Liver (tissue), 9 donors: ENCODE measurements around the gene GCNA. TPM values are rescaled to one million over a fixed set of nuclear protein-coding genes. Genes with fewer than 3 reads are reported as not detected.
"Not testable (repeated sequence)": the region's sequence is repeated elsewhere in the genome, so short reads cannot be mapped to it uniquely, and the experiment has no call there.

ENCODE experiments used
- DNase-seq: peaks from one replicate; pipeline ENCODE4 v3.0.0-alpha.2; 2017; ENCODE audit warnings: low spot score
- H3K27ac ChIP-seq, 2 donors: one replicate each; pipeline ENCODE4 v1.7.0; 2013; ENCODE audit warnings: inconsistent platforms in 2 of 2, low read length in 2 of 2, control low read depth in 1 of 2, low read depth in 1 of 2, mild to moderate bottlenecking in 1 of 2
- H3K27me3 ChIP-seq, 4 donors: one replicate each; pipeline versions ENCODE4 v1.6.1 to v1.7.0; 2013; ENCODE audit warnings: low read length in 3 of 4, inconsistent platforms in 1 of 4, mild to moderate bottlenecking in 1 of 4, moderate library complexity in 1 of 4; ENCODE audit not compliant: control insufficient read depth in 4 of 4, insufficient read depth in 4 of 4
- H3K36me3 ChIP-seq, 4 donors: one replicate each; pipeline versions ENCODE4 v1.6.1 to v1.7.0; 2013; ENCODE audit warnings: low read length in 3 of 4, mild to moderate bottlenecking in 3 of 4, low read depth in 1 of 4, moderate library complexity in 1 of 4; ENCODE audit not compliant: control insufficient read depth in 4 of 4, insufficient read depth in 3 of 4
- H3K4me1 ChIP-seq, 4 donors: one replicate each; pipeline versions ENCODE4 v1.6.1 to v1.7.0; 2013; ENCODE audit warnings: low read length in 3 of 4, mild to moderate bottlenecking in 3 of 4, moderate library complexity in 1 of 4; ENCODE audit not compliant: control insufficient read depth in 4 of 4, insufficient read depth in 4 of 4
- H3K4me3 ChIP-seq, 3 donors: one replicate each; pipeline versions ENCODE4 v1.6.1 to v1.7.0; 2013; ENCODE audit warnings: low read length in 3 of 3, control low read depth in 1 of 3, low read depth in 1 of 3, mild to moderate bottlenecking in 1 of 3
- H3K9ac ChIP-seq, 2 donors: one replicate each; pipeline ENCODE4 v1.7.0; 2013; ENCODE audit warnings: low read length in 2 of 2, mild to moderate bottlenecking in 2 of 2, moderate library complexity in 2 of 2, control low read depth in 1 of 2, low read depth in 1 of 2
- H3K9me3 ChIP-seq, 4 donors: one replicate each; pipeline versions ENCODE4 v1.6.1 to v1.7.0; 2013; ENCODE audit warnings: low read length in 3 of 4; ENCODE audit not compliant: control insufficient read depth in 4 of 4
- ATF3 ChIP-seq: IDR thresholded peaks from 2 replicates; pipeline ENCODE4 v1.6.1; 2016; ENCODE audit warnings: antibody characterized with exemption
- CTCF ChIP-seq: fragments of 150-350 bp; IDR thresholded peaks from 2 replicates; pipeline ENCODE4 v1.5.1; 2017; ENCODE audit warnings: improper control_type of control experiment, low read depth, low read length; ENCODE audit not compliant: missing input control
- EGR1 ChIP-seq, 2 donors: IDR thresholded peaks; 2 replicates each; pipeline ENCODE4 v1.6.1; 2016 to 2018; ENCODE audit warnings: antibody characterized with exemption in 2 of 2, low read depth in 2 of 2
- FOXA1 ChIP-seq: IDR thresholded peaks from 2 replicates; pipeline ENCODE4 v1.6.1; 2016; ENCODE audit warnings: antibody characterized with exemption
- FOXA2 ChIP-seq: IDR thresholded peaks from 2 replicates; pipeline ENCODE4 v1.6.1; 2016; ENCODE audit warnings: antibody characterized with exemption
- HNF4A ChIP-seq, 2 donors: conservative IDR thresholded peaks; 2 replicates each; pipeline ENCODE4 v1.6.1; 2016; ENCODE audit warnings: antibody characterized with exemption in 2 of 2, mild to moderate bottlenecking in 2 of 2
- HNF4G ChIP-seq: IDR thresholded peaks from 2 replicates; pipeline ENCODE4 v1.6.1; 2016; ENCODE audit warnings: antibody characterized with exemption
- JUND ChIP-seq, 2 donors: IDR thresholded peaks; 2 replicates each; pipeline ENCODE4 v1.6.1; 2016; ENCODE audit warnings: antibody characterized with exemption in 2 of 2
- MAX ChIP-seq: IDR thresholded peaks from 2 replicates; pipeline ENCODE4 v1.6.1; 2016; ENCODE audit warnings: antibody characterized with exemption
- NR2F2 ChIP-seq: IDR thresholded peaks from 2 replicates; pipeline ENCODE4 v1.6.1; 2016; ENCODE audit warnings: antibody characterized with exemption
- RAD21 ChIP-seq, 2 donors: IDR thresholded peaks; 2 replicates each; pipeline ENCODE4 v1.6.1; 2016; ENCODE audit warnings: antibody characterized with exemption in 2 of 2, mild to moderate bottlenecking in 2 of 2
- REST ChIP-seq: IDR thresholded peaks from 2 replicates; pipeline ENCODE4 v1.6.1; 2016; ENCODE audit warnings: antibody characterized with exemption, mild to moderate bottlenecking
- RXRA ChIP-seq, 2 donors: IDR thresholded peaks; 2 replicates each; pipeline ENCODE4 v1.6.1; 2017 to 2018; ENCODE audit warnings: antibody characterized with exemption in 2 of 2, mild to moderate bottlenecking in 1 of 2
- SP1 ChIP-seq: IDR thresholded peaks from 2 replicates; pipeline ENCODE4 v1.6.1; 2018; ENCODE audit warnings: antibody characterized with exemption, mild to moderate bottlenecking
- TAF1 ChIP-seq: conservative IDR thresholded peaks from 2 replicates; pipeline ENCODE4 v1.6.1; 2016; ENCODE audit warnings: antibody characterized with exemption, mild to moderate bottlenecking
- YY1 ChIP-seq: IDR thresholded peaks from 2 replicates; pipeline ENCODE4 v1.6.1; 2016; ENCODE audit warnings: antibody characterized with exemption, mild to moderate bottlenecking
- ZBTB33 ChIP-seq: IDR thresholded peaks from 2 replicates; pipeline ENCODE4 v1.6.1; 2016; ENCODE audit warnings: antibody characterized with exemption
- WGBS: extraction: QIAGEN DNeasy Blood & Tissue Kit; methylation state at CpG from one replicate; pipeline ENCODE4 v1.1.7; 2013; 5-methylcytosine and 5-hydroxymethylcytosine counted together
- polyA plus RNA-seq, 2 donors: library from polyadenylated mRNA; stranded (reverse) in 1 of 2; unstranded in 1 of 2; fragments of 200-250 nt in 1 of 2; fragments of >200 nt in 1 of 2; fragmentation: Nextera tagmentation in 1 of 2; extraction: Ambion mirVana in 1 of 2; gene quantifications; one replicate each; pipeline versions ENCODE4 v1.2.1 to v1.2.3, GENCODE V29; 2013 to 2015
- total RNA-seq, 2 donors: library from RNA; depleted of rRNA; stranded (reverse); fragments of >200 nt; gene quantifications; one replicate each; pipeline ENCODE4 v1.2.3, GENCODE V29; 2014
- donor health status: healthy.
- donor health status: healthy.
- donor health status: healthy.
- donor health status: healthy.
- donor health status: healthy.

The GCNA gene
- total and polyA plus RNA-seq, 4 donors = 0.18 to 3.7 (median 0.73) TPM

GRCh38 chrX:71660562-71661416 is 82.6 kb downstream of the GCNA start:
- 94% methylated on average over 22 of the region's 22 CpGs for WGBS
- Histone ChIP-seq H3K36me3 (no peaks in the 10 kb centered on the region), H3K9ac (no peak overlapping the region), H3K27ac (no peak overlapping the region), H3K4me3 (no peak overlapping the region), H3K4me1 (no peaks in the 10 kb centered on the region), H3K27me3 (no peaks in the 10 kb centered on the region), H3K9me3 (no peaks in the 10 kb centered on the region)
- TF ChIP-seq JUND (IDR thresholded peaks at IDR 0.05) (no peak), SP1 (no peak), HNF4G (no peak), YY1 (no peak), FOXA1 (no peak), ATF3 (no peak), MAX (no peak), FOXA2 (no peak)
- DNase-seq = no peak

- Histone ChIP-seq H3K9ac (no peak overlapping the region), H3K4me3 (no peak overlapping the region), H3K27me3 (no peaks in the 10 kb centered on the region), H3K9me3 (no peaks in the 10 kb centered on the region), H3K4me1 (no peaks in the 10 kb centered on the region), H3K36me3 (no peaks in the 10 kb centered on the region), H3K27ac (no peak overlapping the region)
- WGBS = 86% methylated on average over 12 of the region's 12 CpGs
- no peak for DNase-seq
- TF ChIP-seq JUND (IDR thresholded peaks at IDR 0.05) = no peak
- no peak for TF ChIP-seq YY1
- no peak for TF ChIP-seq TAF1
- no peak for TF ChIP-seq FOXA2
- TF ChIP-seq NR2F2 = no peak
- TF ChIP-seq MAX = no peak
- no peak for TF ChIP-seq ZBTB33
- TF ChIP-seq REST = no peak
- TF ChIP-seq FOXA1 = no peak
- no peak for TF ChIP-seq HNF4A (conservative IDR thresholded peaks at IDR 0.05)
- no peak for TF ChIP-seq HNF4G
- TF ChIP-seq RXRA (IDR thresholded peaks at IDR 0.05) = no peak
- no peak for TF ChIP-seq CTCF
- TF ChIP-seq SP1 = no peak
- TF ChIP-seq EGR1 (IDR thresholded peaks at IDR 0.05; ENCODE audit: low read depth in 2 of 2) = no peak
- no peak for TF ChIP-seq RAD21 (IDR thresholded peaks at IDR 0.05)
Observed at GRCh38 chrX:71661919-71662318, 83.7 kb downstream of the GCNA start.

- 66% methylated on average over 11 of the region's 11 CpGs for WGBS
- not testable (repeated sequence) for H3K9ac ChIP-seq, DNase-seq, H3K36me3 ChIP-seq, H3K4me1 ChIP-seq, H3K4me3 ChIP-seq, H3K27me3 ChIP-seq, H3K27ac ChIP-seq, H3K9me3 ChIP-seq
Observed at GRCh38 chrX:71662654-71663053, 84.4 kb downstream of the GCNA start.
